T1000 (cell line): ENCODE data around the gene NADK2.
"Not testable (repeated sequence)": the region's sequence is repeated elsewhere in the genome, so short reads cannot be mapped to it uniquely, and the experiment has no call there.

Experiments
- DNase-seq: peaks from one replicate; lab custom pipeline; 2025; ENCODE audit warnings: mixed read lengths; lab: John Stamatoyannopoulos, UW

NADK2 gene, protein sequence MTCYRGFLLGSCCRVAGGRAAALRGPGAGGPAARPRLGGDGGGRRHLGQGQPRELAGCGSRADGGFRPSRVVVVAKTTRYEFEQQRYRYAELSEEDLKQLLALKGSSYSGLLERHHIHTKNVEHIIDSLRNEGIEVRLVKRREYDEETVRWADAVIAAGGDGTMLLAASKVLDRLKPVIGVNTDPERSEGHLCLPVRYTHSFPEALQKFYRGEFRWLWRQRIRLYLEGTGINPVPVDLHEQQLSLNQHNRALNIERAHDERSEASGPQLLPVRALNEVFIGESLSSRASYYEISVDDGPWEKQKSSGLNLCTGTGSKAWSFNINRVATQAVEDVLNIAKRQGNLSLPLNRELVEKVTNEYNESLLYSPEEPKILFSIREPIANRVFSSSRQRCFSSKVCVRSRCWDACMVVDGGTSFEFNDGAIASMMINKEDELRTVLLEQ

DNA sequence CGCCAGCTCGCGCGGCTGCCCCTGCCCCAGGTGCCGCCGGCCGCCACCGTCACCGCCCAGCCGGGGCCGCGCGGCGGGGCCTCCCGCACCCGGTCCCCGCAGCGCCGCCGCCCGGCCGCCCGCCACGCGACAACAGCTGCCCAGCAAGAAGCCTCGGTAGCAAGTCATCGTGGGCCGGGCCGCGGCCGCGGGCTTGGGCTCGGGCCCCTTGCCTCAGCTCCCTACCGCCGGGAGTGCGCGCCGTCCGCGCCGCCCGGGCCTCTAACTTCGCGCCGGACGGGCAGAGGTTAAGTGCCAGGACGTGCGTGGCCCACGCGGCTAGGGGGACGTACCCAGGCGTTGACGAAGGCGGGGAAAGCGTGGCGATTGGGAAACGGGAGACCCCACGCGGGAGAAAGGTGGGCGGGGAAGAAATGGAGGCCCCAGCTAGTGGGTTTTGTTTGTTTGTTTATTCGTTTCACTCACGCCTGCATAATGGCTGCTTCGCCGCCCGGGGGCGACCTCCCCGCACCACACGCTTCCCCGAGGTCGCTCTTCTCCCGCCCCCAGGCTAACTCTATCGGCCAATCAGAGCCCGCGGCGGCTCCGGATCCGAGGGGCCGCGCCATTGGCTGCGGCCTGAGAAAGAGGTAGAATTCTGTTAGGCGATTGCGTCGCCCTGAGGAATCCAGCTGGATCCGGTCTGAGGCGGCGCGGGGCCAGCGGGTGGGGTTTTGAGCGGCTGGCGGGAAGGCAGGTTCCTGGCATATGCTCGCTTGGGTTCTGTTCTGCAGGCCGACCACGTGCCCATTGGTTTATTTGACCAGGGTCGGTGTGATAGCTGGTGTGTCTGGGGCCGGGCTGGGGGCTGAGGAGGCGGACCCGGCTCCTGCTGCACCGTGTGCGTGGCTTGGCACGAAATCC lies at the start of gene NADK2:
TSS of gene NADK2 (minus strand) at position 295 of the 903 bp plus-strand sequence. CDS start at position 168, 127 bp downstream.
- DNase-seq: peak; percentile 95

DNA sequence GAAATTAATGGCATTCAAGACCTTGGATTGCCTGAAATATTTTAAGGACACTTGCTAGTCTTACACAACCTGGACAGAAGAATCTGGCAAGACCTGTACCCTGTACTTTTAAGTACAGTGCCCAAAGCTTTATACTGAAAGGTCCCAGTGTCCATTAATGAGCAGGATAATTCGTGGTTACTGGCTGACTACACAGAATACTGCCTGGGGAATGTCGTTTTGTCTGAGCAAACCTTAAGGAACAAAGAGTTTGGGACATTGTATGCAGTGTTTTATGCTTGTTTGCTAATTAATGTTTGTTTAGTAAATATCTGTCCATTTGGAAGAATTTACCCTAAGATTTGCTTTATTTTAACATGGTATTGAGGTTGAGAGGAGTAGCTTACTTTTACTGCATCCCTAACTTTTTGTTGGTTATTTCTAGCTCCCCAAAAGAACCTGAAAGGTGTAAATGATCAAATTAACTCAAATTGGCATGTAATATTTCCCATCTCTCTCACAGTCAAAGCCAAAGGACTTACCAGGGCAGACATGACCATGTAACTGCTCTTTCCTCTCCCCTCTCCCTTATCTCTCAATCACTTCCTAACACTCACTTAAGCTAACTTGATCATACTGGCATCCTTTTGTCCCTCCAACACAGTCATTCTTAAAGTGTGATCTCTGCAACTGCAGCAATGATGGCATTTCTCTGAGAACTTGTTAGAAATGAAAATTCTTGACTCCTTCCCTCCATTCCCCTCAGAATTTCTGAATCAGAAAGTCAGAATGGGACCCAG lies 44.3 kb upstream of the NADK2 start:
- DNase-seq: no peak

DNA sequence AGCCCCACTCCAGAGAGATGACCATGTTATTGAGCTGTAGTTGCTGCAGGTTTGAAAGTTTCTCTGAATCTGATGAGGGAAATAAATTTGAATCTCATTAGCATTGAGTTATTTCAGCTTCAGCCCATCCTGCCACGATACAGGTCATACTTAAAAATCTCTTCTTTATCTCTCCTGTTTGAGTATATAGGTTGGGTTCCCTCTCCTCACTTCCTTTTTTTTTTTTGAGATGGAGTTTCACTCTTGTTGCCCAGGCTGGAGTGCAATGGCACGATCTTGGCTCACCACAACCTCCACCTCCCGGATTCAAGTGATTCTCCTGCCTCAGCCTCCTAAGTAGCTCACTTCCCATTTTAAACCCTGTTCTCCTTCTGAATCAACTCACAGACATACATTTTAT lies 42.0 kb upstream of the NADK2 start:
- not testable (repeated sequence) for DNase-seq

DNA sequence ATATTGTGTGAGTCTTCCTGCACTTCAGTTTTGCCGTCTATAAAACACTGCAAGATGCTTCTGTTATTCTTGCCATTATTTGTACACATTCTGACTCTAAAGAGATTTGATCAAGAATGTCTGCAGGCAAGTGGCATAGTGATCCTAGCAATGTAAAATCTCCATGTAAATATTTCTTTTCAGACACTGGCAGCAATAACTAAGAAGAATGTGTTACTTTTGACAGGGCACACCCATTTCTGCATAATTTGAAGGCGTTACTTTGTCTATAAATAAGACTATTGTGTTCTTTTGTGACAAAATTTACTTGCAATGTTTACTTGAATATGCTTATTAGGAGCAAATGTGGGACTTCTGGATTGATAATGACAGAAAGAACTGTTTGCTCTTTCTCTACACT lies 39.9 kb upstream of the NADK2 start:
- DNase-seq: no peak

DNA sequence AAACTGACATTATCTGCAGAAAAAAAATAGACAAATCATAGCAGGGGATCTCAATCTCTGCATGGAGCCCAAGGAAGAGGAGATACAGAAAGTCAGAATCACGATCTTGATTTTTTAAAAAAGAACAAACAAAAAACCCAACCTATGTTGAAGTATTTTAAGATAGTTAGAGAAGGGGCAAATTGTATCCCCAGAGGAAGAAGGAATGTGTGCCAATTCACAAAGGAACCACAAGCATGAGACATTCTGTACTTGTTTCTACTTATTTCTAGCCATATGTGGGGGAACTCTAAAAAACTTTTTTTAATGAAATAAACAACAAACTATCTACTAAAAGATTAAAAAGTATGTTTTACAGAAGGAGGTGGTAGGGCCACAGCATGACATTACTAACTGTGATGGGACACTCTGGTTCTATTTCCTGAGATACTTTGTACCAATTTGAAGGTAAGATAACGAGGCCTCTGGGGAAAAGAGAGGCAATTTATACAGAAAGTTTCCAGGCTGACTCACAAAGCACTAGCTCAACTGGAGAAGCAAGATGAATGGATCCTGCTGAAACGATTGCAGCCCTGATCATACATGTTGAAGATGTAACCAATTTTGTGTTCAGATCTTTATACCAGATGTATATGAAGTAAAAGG lies 37.5 kb upstream of the NADK2 start:
- DNase-seq: no peak

DNA sequence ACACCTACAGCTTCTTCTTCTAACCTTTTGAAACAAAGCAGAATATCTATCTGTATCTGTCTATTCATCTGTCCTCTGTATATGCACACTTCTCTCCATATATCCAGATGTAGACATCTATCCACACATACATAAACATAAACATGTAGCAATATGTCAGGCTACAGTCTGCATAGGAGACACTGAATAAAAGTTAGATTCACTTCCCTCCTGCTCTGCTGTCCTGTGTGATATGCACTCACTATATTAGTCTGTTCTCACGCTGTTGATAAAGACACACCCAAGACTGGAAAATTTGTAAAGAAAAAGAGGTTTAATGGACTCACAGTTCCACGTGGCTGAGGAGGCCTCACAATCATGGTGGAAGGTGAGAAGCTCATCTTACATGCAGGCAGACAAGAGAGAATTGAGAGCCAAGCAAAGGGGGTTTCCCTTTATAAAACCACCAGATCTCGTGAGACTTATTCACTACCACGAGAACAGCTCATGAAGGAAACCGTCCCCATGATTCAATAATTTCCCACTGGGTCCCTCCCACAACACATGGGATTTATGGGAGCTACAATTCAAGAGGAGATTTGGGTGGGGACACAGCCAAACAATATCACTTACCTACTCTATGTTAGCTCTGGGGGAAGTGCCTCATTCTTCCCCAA lies 35.9 kb upstream of the NADK2 start:
- no peak for DNase-seq

DNA sequence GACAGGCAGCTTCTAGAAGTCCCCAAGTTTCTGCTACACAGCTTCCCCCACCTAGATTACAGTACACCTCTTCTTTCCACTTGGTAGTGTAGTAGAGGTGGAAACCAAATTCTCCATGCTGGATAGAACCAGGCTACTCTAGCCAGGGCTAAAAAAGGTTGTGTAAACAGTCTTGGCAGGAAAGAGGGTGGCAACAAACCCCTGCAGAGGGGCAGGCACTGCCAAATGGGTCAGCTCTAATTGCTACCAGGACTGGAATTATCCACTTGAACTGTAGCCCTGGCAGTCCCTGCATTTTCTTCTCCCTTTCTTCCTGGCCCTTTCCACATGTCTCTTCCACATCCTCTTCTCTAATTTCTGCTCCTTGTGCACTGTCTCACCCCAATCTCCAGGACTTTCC lies 35.1 kb upstream of the NADK2 start:
- no peak for DNase-seq

DNA sequence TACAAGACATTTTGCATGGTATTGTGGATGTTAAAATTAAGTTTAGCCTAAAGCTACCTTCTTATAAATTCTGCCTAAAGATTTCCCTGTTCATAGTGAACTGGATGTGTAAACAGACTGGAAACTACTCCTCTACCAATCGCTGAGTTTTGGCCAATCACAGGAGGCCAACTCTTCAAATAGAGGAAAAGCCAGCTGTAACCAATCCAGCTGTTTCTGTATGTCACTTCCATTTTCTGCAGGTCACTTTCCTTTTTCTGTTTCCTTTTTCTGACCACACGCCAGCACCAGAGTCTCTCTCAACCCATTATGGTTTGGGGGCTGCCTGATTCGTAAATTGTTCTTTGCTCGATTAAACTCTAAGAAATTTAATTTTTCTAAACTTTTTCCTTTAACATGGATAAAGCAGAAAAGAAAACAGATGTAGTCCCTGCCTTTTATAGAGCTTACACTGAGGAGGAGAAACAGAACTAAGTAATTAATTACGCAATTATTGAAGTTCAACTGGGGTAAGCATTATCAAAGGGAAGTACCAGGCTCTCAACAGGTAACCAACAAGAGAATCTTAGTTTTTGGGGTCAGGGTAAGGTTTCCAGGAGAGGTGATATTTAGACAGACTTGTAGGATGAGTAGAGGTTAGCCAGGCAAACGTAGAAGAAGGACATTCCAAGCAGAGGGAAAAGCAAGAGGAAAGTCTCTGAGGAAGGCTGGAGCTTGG lies 32.2 kb upstream of the NADK2 start:
- no peak for DNase-seq

DNA sequence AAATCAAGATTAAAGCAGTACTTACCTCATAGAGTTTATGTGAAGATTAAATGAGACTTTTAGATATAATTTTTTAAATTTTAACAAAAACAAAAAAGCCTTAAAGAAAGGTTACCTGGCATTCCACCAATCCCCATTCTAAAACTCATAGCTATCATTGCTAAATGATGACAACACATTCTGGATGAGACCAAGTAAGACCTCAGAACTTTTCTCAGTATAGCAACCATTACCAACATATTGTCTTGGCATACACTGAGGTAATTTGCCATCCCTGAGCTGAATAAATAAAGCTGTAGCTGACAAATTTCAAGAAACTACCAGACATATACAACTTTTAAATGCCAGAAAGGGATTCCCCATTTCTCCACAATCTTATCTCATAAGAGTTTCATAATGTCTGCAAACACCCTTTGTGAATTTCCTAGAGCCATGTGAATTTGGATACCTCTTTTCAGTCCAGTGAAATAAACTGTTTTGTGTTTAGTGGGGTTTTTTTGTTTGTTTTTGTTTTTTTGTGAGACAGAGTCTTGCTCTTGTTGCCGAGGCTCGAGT lies 30.5 kb upstream of the NADK2 start:
- no peak for DNase-seq

DNA sequence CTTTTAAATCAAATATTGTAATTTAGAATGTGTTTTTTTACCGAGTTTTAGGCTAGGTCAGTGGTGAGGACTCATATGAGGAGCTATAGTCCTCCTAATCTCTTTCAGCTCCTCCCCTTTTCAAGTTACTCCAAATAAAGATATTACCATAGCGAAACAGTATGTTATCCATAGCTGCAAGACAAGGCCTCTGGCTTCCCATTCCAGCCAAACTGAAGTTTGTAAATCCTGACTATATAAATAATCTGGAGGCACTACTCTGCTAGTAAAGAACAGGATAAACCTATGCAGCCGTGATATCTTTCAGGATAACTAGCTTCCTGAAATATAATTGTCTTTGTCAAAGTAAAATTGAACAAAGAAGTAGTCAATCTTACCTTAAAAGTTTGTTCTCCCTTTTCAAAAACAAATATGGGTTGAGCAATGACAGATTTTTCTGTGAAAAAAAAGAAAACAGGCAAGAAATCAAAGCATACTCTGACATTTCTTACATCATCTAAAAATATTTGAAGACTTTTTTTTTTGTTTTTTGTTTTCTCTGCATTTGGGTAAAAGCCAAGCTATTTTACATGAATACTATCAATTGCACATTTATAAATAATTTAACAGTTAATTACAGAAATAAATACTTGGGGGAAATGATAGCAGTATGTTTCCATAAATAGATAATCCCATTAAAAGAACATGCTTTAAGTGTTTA lies 29.3 kb upstream of the NADK2 start:
- DNase-seq: no peak

DNA sequence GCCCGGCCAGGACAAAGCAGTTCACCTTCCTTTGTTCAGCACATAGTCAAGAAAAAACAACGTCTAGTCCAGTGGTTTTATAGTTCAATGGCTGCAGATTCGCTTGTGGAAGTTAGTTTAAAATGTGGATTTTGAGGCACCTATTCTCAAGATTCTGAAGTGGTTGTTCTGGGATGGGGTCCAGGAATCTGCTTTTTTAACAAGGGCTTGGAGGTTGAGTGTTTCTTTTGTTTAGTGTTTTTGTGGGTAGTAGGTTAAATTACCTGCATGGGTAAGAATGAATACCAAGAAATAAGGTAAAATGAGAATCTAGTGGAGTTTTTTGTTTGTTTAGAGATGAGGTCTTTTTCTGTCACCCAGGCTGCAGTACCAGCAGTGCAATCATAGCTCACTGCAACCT lies 28.4 kb upstream of the NADK2 start:
- DNase-seq: no peak

DNA sequence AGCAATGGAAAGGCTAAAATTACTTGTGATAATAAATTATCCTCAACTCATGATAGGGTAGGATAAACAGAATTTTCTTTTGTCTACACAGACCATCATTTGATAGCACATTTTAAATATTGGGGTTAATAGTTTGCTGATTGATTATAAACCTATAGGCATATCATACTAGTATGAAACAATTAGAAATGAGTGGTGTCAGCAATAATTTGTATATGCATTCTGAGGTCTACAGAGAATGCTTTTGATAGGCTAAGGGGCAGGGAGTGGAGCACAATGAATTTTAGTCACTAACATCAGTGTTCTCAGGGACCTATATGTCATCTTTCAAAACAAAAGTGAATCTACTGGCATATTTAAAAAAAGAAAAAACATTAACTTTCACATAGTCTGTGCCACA lies 27.8 kb upstream of the NADK2 start:
- no peak for DNase-seq

DNA sequence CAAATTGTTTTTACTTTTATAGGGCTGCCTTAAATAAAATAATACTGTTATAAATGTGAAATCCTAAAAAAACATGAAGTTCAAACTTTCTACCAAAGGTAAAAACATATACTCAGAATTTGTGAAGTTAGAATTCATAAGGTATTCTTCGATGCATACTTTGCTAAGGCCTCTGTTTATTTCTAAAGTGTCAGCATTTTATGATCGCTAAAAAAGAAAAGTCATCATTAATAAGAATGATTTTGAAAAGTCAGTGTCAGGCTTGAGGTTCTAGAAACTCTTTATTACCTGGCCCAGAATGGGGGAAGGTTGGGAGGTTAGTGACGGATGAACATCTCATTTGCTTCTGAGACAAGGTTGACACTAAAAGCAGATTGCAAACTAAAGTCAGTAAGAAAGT lies 26.2 kb upstream of the NADK2 start:
- no peak for DNase-seq

DNA sequence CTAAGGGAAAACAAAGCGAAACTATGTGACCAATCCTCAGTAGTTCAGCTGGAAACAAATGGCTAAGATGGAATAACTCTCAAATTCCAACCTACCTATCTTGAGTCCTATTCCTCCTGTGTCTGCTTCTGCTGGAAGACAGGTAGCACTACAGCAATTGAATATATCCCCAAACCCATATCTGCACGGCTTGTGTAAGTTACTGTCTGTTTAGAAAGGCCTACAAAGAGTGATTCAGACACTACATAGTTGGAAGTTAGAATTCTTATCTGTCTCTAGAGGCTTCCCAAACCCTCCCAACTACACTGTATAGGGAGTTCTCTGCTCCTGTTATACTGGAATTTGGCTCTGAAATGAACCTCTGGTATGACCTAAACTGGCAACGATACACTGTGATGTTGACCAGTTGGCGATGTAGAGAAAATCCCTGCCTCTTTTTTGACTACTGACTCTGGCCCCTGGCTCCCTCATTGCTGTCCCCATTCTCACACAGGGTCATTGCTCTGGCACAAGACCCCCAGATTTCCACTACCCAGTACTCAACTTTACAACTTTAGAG lies 22.6 kb upstream of the NADK2 start:
- no peak for DNase-seq

DNA sequence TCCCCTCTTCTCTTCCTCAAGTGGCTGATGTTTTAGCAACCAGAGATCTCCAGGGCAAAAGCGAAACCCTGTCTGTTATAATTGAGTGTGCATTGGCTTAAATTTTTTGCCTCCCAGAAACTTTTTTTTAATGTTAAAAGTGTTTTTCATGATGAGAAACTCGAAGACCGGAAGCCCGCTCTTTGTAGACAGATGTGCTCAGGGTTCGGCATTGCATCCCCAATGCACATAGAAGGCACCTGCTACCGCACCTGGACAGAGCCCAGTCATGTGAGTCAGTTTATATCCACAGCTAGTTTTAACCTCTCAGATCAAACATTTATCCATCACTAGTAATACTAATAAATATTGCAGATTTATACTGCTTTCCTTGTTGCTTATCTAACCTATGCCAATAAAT lies 19.5 kb upstream of the NADK2 start:
- no peak for DNase-seq

DNA sequence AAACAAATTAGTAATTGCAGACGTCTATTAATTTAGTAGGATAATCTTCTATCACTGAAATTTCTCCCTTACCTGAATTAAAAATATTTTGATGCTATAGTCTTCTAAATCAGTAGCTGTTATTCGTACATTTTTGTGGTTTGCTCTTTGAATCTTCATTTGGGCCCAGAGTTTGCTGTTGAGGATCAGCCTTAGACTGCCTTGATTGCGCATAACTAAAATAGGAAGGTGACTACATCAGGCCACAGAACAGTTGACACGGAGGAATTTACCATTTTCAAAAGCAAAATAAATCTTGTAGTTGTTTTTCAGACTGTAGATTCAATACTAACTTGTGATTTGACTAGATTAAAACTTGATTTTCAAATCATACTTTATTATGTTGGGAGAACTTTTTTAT lies 11.8 kb upstream of the NADK2 start:
- no peak for DNase-seq

DNA sequence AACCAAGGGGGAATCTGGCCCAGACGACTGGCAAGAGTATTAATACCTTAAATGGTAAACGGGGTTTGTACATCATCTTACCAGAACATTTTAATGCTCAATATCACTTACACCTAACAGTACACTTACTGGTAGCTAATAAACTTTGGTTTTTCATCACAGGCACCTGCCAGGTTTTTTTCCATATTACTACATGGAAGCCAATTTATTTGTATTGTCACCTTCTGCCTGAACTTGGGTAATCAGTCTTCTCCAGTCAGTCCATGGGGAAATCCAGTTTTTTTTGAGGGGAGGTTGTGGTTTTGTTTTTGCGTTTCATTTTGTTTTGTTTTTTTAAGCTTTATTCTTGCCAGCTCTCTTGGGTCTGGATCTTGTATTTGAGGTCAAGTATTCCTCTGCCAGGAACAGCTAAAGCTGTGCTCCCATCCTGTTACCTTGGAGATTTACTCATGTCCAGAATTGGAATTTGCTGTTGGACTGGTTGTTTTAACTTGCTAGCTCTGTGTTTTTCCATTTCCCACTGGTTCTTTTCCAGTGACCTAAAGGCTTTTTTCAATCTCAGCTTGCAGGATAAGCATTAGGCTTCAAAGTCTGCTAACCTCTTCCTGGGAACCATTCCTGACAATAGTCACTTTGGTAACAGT lies 11.1 kb upstream of the NADK2 start:
- DNase-seq: no peak

DNA sequence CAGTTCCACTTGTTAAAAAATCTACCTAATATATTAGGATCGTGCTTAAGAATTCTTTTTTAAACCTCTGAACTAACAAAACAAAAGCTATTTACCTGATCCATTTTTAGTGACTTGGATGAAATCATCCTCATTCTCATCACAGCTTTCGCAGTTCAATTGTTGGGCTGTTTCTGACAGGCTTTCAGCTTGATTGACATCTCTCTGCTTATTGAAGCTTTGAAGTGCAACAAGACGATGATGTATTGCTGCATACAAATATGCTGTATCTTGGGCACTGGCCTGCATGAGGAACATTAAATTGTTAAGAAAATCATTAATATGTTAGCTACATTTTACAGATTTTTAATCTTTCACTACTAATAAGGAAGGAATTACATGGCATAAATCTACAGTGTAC lies 9.5 kb upstream of the NADK2 start:
- no peak for DNase-seq

DNA sequence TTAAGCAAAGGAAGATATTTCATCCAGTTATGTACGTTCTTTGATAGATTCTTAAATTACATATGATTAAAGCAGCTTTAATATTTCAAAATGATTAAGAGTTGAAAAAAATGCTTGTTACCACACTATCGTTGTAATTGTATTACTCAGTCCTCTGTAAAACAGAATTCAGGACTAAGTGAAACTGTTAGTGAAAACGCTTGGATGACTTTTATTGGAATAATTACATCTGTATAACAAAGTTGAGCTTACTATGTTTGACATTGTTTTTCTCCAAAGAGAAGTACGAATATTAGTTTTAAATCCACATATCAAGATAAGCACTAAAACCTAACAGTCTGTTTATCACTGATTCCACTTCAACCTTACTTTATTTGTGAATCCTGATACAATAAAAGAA lies 8.7 kb upstream of the NADK2 start:
- DNase-seq: no peak
